ENCODE results near the gene MESP2.

- no peak for TF ChIP-seq CTCF (IDR thresholded peaks at IDR 0.05 in 2 of 3, conservative IDR thresholded peaks at IDR 0.05 in 1 of 3; ENCODE audit: insufficient read depth in 2 of 3, low read depth in 1 of 3, low read length in 3 of 3)
- no peak for TF ChIP-seq PBX2 (CRISPR knock-in tag; IDR thresholded peaks at IDR 0.05; ENCODE audit: low read depth)
- TF ChIP-seq PBX2 (tag; conservative IDR thresholded peaks at IDR 0.05; ENCODE audit: low read depth) = no peak
- no peak for TF ChIP-seq NFYB (IDR thresholded peaks at IDR 0.05; ENCODE audit: extremely low read depth, insufficient read length)
Observed at GRCh38 chr15:89801471-89802195, 25.5 kb downstream of the MESP2 start.
